LNCAP (cell line): ENCODE data around the gene TBX5.
A peak's percentile ranks its signal among the peaks of the same experiment; 100 is the strongest.

ENCODE experiments used
- CTCF ChIP-seq: fragments of 450-650 bp; IDR thresholded peaks from 2 replicates; pipeline ENCODE4 v1.5.1; 2017; ENCODE audit warnings: mild to moderate bottlenecking

TBX5 gene

GRCh38 chr12:114355389-114356088 is 50.4 kb downstream of the TBX5 start:
- 0 out of 2 replicates have a peak, but pooled peaks have one; percentile 17 for TF ChIP-seq CTCF

- no peak for TF ChIP-seq CTCF
These were observed 58.1 kb downstream of the TBX5 start for GRCh38 chr12:114347861-114348260.

- no peak for TF ChIP-seq CTCF
These were observed 61.1 kb downstream of the TBX5 start for GRCh38 chr12:114344831-114345230.

GRCh38 chr12:114344303-114344663 is 61.7 kb downstream of the TBX5 start:
- TF ChIP-seq CTCF: no peak

GRCh38 chr12:114343585-114344302 is 62.2 kb downstream of the TBX5 start:
- no peak for TF ChIP-seq CTCF

GRCh38 chr12:114342656-114343055 is 63.3 kb downstream of the TBX5 start:
- TF ChIP-seq CTCF: no peak

GRCh38 chr12:114341635-114342034 is 64.3 kb downstream of the TBX5 start:
- TF ChIP-seq CTCF: no peak
